Ishikawa (cell line): ENCODE results near the gene CAMTA1.

Experiments used
- CEBPB ChIP-seq: IDR thresholded peaks from 2 replicates; pipeline ENCODE4 v1.6.1; 2012
- CREB1 ChIP-seq: IDR thresholded peaks from 2 replicates; pipeline ENCODE4 v1.6.1; 2012; ENCODE audit warnings: low read depth
- EGR1 ChIP-seq: IDR thresholded peaks from 2 replicates; pipeline ENCODE4 v1.6.1; 2012
- FOXM1 ChIP-seq: IDR thresholded peaks from 2 replicates; pipeline ENCODE4 v1.6.1; 2012; ENCODE audit warnings: low read depth, borderline replicate concordance
- MAX ChIP-seq: IDR thresholded peaks from 2 replicates; pipeline ENCODE4 v1.6.1; 2012
- NFIC ChIP-seq: IDR thresholded peaks from 2 replicates; pipeline ENCODE4 v1.6.1; 2012
- RAD21 ChIP-seq: IDR thresholded peaks from 2 replicates; pipeline ENCODE4 v1.6.1; 2012; ENCODE audit warnings: low read depth
- REST ChIP-seq: IDR thresholded peaks from 2 replicates; pipeline ENCODE4 v1.6.1; 2012; ENCODE audit warnings: low read depth, mild to moderate bottlenecking
- TAF1 ChIP-seq: IDR thresholded peaks from 2 replicates; pipeline ENCODE4 v1.6.1; 2012; ENCODE audit warnings: low read depth, mild to moderate bottlenecking
- TCF12 ChIP-seq: IDR thresholded peaks from 2 replicates; pipeline ENCODE4 v1.6.1; 2012; ENCODE audit warnings: low read depth
- TEAD4 ChIP-seq: IDR thresholded peaks from 2 replicates; pipeline ENCODE4 v1.6.1; 2012
- USF1 ChIP-seq: IDR thresholded peaks from 2 replicates; pipeline ENCODE4 v1.6.1; 2012
- YY1 ChIP-seq: IDR thresholded peaks from 2 replicates; pipeline ENCODE4 v1.6.1; 2012; ENCODE audit warnings: low read depth
- ZBTB7A ChIP-seq: IDR thresholded peaks from 2 replicates; pipeline ENCODE4 v1.6.1; 2012; ENCODE audit warnings: low read depth

CAMTA1 gene

GRCh38 chr1:7264101-7264500, 478.8 kb downstream of the CAMTA1 start:
- TF ChIP-seq TCF12 (no peak), CEBPB (no peak), NFIC (no peak), YY1 (no peak), FOXM1 (no peak), MAX (no peak), CREB1 (no peak), USF1 (no peak), RAD21 (no peak), ZBTB7A (no peak), REST (no peak), TEAD4 (no peak), TAF1 (no peak)

GRCh38 chr1:7265771-7266371, 480.6 kb downstream of the CAMTA1 start:
- no peak for TF ChIP-seq EGR1
- no peak for TF ChIP-seq CREB1
- TF ChIP-seq USF1 = no peak
- no peak for TF ChIP-seq TAF1
- no peak for TF ChIP-seq MAX
- no peak for TF ChIP-seq NFIC
- no peak for TF ChIP-seq REST
- TF ChIP-seq TCF12 = no peak
- no peak for TF ChIP-seq ZBTB7A

GRCh38 chr1:7266561-7266960, 481.3 kb downstream of the CAMTA1 start:
- TF ChIP-seq TAF1 (no peak), CEBPB (no peak), USF1 (no peak)

GRCh38 chr1:7267493-7267892, 482.2 kb downstream of the CAMTA1 start:
- TF ChIP-seq TEAD4 = no peak
- no peak for TF ChIP-seq ZBTB7A
- no peak for TF ChIP-seq TCF12
- no peak for TF ChIP-seq RAD21
- no peak for TF ChIP-seq USF1
- no peak for TF ChIP-seq TAF1
- no peak for TF ChIP-seq EGR1
- no peak for TF ChIP-seq NFIC
- no peak for TF ChIP-seq CREB1

GRCh38 chr1:7268983-7269382, 483.7 kb downstream of the CAMTA1 start:
- TF ChIP-seq EGR1 (no peak), CREB1 (no peak), ZBTB7A (no peak), REST (no peak), TCF12 (no peak), NFIC (no peak), MAX (no peak), YY1 (no peak), FOXM1 (no peak), TEAD4 (no peak)
